ENCODE measurements around the gene IFIT2. TPM values are rescaled to one million over a fixed set of nuclear protein-coding genes. Genes with fewer than 3 reads are reported as not detected.

Gene IFIT2
- total RNA-seq, 1 donor from 2014 or later = 4.9 TPM

- no peaks in the 10 kb centered on the region for H3K27me3 Mint-ChIP-seq
- no peak overlapping the region for H3K27ac Mint-ChIP-seq
- peaks cover 3% of the 10 kb centered on the region for H3K36me3 Mint-ChIP-seq (ENCODE audit: low read depth)
- H3K4me3 Mint-ChIP-seq = no peak overlapping the region
- TF ChIP-seq, protein P1, sequence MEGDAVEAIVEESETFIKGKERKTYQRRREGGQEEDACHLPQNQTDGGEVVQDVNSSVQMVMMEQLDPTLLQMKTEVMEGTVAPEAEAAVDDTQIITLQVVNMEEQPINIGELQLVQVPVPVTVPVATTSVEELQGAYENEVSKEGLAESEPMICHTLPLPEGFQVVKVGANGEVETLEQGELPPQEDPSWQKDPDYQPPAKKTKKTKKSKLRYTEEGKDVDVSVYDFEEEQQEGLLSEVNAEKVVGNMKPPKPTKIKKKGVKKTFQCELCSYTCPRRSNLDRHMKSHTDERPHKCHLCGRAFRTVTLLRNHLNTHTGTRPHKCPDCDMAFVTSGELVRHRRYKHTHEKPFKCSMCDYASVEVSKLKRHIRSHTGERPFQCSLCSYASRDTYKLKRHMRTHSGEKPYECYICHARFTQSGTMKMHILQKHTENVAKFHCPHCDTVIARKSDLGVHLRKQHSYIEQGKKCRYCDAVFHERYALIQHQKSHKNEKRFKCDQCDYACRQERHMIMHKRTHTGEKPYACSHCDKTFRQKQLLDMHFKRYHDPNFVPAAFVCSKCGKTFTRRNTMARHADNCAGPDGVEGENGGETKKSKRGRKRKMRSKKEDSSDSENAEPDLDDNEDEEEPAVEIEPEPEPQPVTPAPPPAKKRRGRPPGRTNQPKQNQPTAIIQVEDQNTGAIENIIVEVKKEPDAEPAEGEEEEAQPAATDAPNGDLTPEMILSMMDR (IDR thresholded peaks at IDR 0.05) = no peak
- peaks cover 18% of the 10 kb centered on the region for H3K4me1 Mint-ChIP-seq
- ChIA-PET CTCF (interaction anchor here (1.4 to 2.0 kb wide), 2 partner anchors 75 to 94 kb away, joined by 5 to 8 read pairs; no protein-coding TSS in a partner anchor), POLR2A (no interaction called here)
- intact Hi-C loops (cut with micrococcal nuclease) = no loop called here
- H3K9me3 Mint-ChIP-seq = peaks cover 4% of the 10 kb centered on the region
- no peak for ATAC-seq (ENCODE audit: low read depth)
- DNase-seq = no peak
Measured at GRCh38 chr10:89294721-89295239, 7.1 kb upstream of the IFIT2 start.

DNA sequence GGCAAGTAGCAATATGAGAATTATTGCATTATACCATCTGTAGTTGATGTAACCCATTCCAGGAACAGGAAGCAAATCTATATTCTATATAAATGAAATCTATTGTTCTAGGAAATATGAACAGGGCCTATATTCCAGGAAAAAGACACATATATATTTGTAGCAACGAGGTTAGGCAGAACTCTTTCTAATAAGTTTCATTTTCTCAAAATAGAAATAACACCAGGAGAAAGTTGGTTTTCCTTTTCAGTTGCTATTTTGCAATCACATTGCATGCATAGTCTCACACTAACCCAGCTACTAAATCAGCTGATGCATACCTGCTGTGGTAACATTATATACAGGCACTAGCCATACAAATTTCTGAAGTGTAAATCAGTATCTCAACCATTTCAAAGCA, 6.2 kb upstream of the IFIT2 start:
- Mint-ChIP-seq H3K9me3 (peaks cover 4% of the 10 kb centered on the region), H3K4me3 (no peak overlapping the region), H3K36me3 (ENCODE audit: low read depth) (peaks cover 3% of the 10 kb centered on the region), H3K27me3 (no peaks in the 10 kb centered on the region), H3K27ac (peak overlapping the region; percentile 84), H3K4me1 (peaks cover 21% of the 10 kb centered on the region)
- CTCF ChIA-PET = interaction anchor here (1.4 to 2.0 kb wide), 2 partner anchors 74 to 93 kb away, joined by 5 to 8 read pairs; no protein-coding TSS in a partner anchor
- POLR2A ChIA-PET = interaction anchor here (0.8 kb wide), 1 partner anchor 44 kb away, joined by 3 read pairs; the partner anchor contains the start of gene LIPA
- TF ChIP-seq, protein P1 (IDR thresholded peaks at IDR 0.05) = no peak
- intact Hi-C loops (cut with micrococcal nuclease) = no loop called here
- no peak for ATAC-seq (ENCODE audit: low read depth)
- no peak for DNase-seq

GRCh38 chr10:89296220-89296648, 5.6 kb upstream of the IFIT2 start:
- H3K4me1 Mint-ChIP-seq = peaks cover 25% of the 10 kb centered on the region
- ChIA-PET POLR2A (interaction anchor here (0.8 to 1.0 kb wide), 2 partner anchors 45 to 118 kb away, joined by 3 to 4 read pairs; partner anchors contain the start of genes IFIT5 and LIPA), CTCF (no interaction called here)
- TF ChIP-seq, protein P1 (IDR thresholded peaks at IDR 0.05) = no peak
- H3K27ac Mint-ChIP-seq = peak overlapping the region; percentile 84
- H3K36me3 Mint-ChIP-seq (ENCODE audit: low read depth) = peaks cover 3% of the 10 kb centered on the region
- peak; percentile 79 for ATAC-seq (ENCODE audit: low read depth)
- H3K27me3 Mint-ChIP-seq = no peaks in the 10 kb centered on the region
- peak; percentile 18 for DNase-seq
- peaks cover 4% of the 10 kb centered on the region for H3K9me3 Mint-ChIP-seq
- peak overlapping the region; percentile 53 for H3K4me3 Mint-ChIP-seq
- intact Hi-C loops (cut with micrococcal nuclease) = no loop called here

- H3K4me1 Mint-ChIP-seq = peaks cover 36% of the 10 kb centered on the region
- no peak for DNase-seq
- ATAC-seq (ENCODE audit: low read depth) = no peak
- ChIA-PET POLR2A (no interaction called here), CTCF (no interaction called here)
- H3K36me3 Mint-ChIP-seq (ENCODE audit: low read depth) = peaks cover 9% of the 10 kb centered on the region
- no peak overlapping the region for H3K4me3 Mint-ChIP-seq
- peak overlapping the region; percentile 84 for H3K27ac Mint-ChIP-seq
- intact Hi-C loops (cut with micrococcal nuclease) = no loop called here
- no peaks in the 10 kb centered on the region for H3K27me3 Mint-ChIP-seq
- peaks cover 4% of the 10 kb centered on the region for H3K9me3 Mint-ChIP-seq
- TF ChIP-seq, protein P1 (IDR thresholded peaks at IDR 0.05) = no peak
Measured at GRCh38 chr10:89297356-89297755, 4.5 kb upstream of the IFIT2 start.

DNA sequence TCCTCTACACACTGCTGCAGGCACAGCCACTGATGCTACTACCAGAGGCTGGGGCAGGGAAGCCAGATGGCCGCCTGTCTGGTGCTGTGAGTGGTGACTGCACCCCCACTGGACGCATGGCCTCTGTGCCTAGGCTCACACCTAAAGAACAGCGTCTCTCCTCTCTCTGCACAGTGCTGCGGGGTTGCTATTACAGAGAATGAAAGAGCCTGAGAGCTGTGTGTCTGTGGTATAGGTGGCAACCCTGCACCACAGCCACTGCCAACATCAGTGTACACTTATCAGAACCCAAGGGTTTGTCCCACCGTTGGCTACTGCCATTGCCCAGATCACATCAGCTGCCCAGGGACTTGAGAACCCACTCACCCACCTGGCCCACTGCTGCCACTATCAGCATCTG, 4.1 kb upstream of the IFIT2 start:
- POLR2A ChIA-PET = no interaction called here
- H3K4me1 Mint-ChIP-seq = peaks cover 40% of the 10 kb centered on the region

More for the DNA sequence above, 4.1 kb upstream of the IFIT2 start:
- Mint-ChIP-seq H3K36me3 (ENCODE audit: low read depth) (peaks cover 9% of the 10 kb centered on the region), H3K4me3 (no peak overlapping the region), H3K27ac (no peak overlapping the region), H3K9me3 (peaks cover 4% of the 10 kb centered on the region), H3K27me3 (no peaks in the 10 kb centered on the region)
- CTCF ChIA-PET = no interaction called here
- intact Hi-C loops (cut with micrococcal nuclease) = no loop called here
- DNase-seq = no peak
- no peak for ATAC-seq (ENCODE audit: low read depth)
- TF ChIP-seq, protein P1 (IDR thresholded peaks at IDR 0.05) = no peak

Data from activated B cell treated with CpG ODN at 0.5 μM for 24 hours (primary cell).